GM23338 (cell line): ENCODE measurements around the gene NIBAN1.

Experiments used
- CTCF ChIP-seq, 2 experiments: fragments of 200-600 bp in 1 of 2; sonication (generic) in 1 of 2; conservative IDR thresholded peaks; 2 replicates each; pipeline versions ENCODE4 v1.5.1 to v1.6.1; 2016 to 2017; ENCODE audit warnings: antibody characterized with exemption in 2 of 2, low read depth in 2 of 2, mild to moderate bottlenecking in 2 of 2, moderate library complexity in 1 of 2
- EZH2phosphoT487 ChIP-seq: fragments of 200-600 bp; sonication (generic); IDR thresholded peaks from one replicate; pipeline ENCODE4 v1.8.1; 2018; ENCODE audit warnings: antibody characterized with exemption; ENCODE audit not compliant: unreplicated experiment
- JUNB ChIP-seq: IDR thresholded peaks from one replicate; pipeline ENCODE4 v1.6.1; 2016; ENCODE audit warnings: antibody characterized with exemption; ENCODE audit not compliant: unreplicated experiment
- NANOG ChIP-seq: IDR thresholded peaks from 2 replicates; pipeline ENCODE4 v1.6.1; 2016; ENCODE audit warnings: antibody characterized with exemption, borderline replicate concordance
- POLR2AphosphoS5 ChIP-seq: IDR thresholded peaks from 2 replicates; pipeline ENCODE4 v1.6.1; 2016; ENCODE audit warnings: antibody characterized with exemption, low read depth
- REST ChIP-seq: IDR thresholded peaks from one replicate; pipeline ENCODE4 v1.6.1; 2018; ENCODE audit warnings: antibody characterized with exemption; ENCODE audit not compliant: unreplicated experiment

GRCh38 chr1:185017966-185018365 lies 43.7 kb upstream of the NIBAN1 start:
- TF ChIP-seq NANOG = no peak
- no peak for TF ChIP-seq CTCF (conservative IDR thresholded peaks at IDR 0.05; ENCODE audit: low read depth in 2 of 2)
- TF ChIP-seq POLR2AphosphoS5 = no peak
- TF ChIP-seq EZH2phosphoT487 = no peak
- TF ChIP-seq REST = no peak
- TF ChIP-seq JUNB = no peak
